Measurements from ENCODE around the gene KIF6.

GRCh38 chr6:39343396-39343870, 381.8 kb downstream of the KIF6 start:
- TF ChIP-seq POLR2A (IDR thresholded peaks at IDR 0.05) (no peak), CTCF (IDR thresholded peaks at IDR 0.05) (no peak)
